Pancreas (tissue), 10 donors: ENCODE data around the gene CXADR. TPM values are rescaled to one million over a fixed set of nuclear protein-coding genes. Genes with fewer than 3 reads are reported as not detected.

Experiments
- ATAC-seq, 4 donors: fragments of 200-7000 bp; cut with Tn5 transposase; one replicate each; pipeline versions ENCODE4 v1.8.0 to v1.9.1; 2020; ENCODE audit warnings: mild to moderate bottlenecking in 4 of 4, moderate library complexity in 4 of 4
- DNase-seq, 6 donors: peaks; one replicate each; pipeline ENCODE4 v3.0.0-alpha.2; 2020
- FAIRE-seq: peaks from 2 replicates; lab custom pipeline; 2012; peaks lifted over from hg19 to GRCh38; lab: Jason Lieb, UNC
- H3K27ac ChIP-seq, 4 donors: fragments of 200-600 bp; sonication (generic); 1 replicate in 3 of 4; 2 replicates in 1 of 4; pipeline versions ENCODE4 v1.5.0 to v1.8.0; 2020
- H3K27me3 ChIP-seq, 4 donors: fragments of 200-600 bp; one replicate each; pipeline ENCODE4 v1.8.0; 2021
- H3K36me3 ChIP-seq, 3 donors: fragments of 200-600 bp; sonication (generic) in 1 of 3; one replicate each; pipeline versions ENCODE4 v1.5.0 to v1.8.0; 2020 to 2021
- H3K4me1 ChIP-seq, 3 donors: fragments of 200-600 bp; one replicate each; pipeline ENCODE4 v1.8.0; 2021
- H3K4me3 ChIP-seq, 4 donors: fragments of 200-600 bp; sonication (generic) in 2 of 4; one replicate each; pipeline versions ENCODE4 v1.5.0 to v1.8.0; 2020 to 2021
- H3K9me3 ChIP-seq, 4 donors: fragments of 200-600 bp; one replicate each; pipeline ENCODE4 v1.8.0; 2021
- CTCF ChIP-seq, 4 donors: fragments of 200-600 bp; sonication (generic) in 3 of 4; IDR thresholded peaks; one replicate each; pipeline versions ENCODE4 v1.5.0 to v1.8.0; 2021; ENCODE audit warnings: antibody characterized with exemption in 4 of 4
- WGBS, 2 donors: extraction: QIAGEN DNeasy Blood & Tissue Kit; methylation state at CpG; one replicate each; pipeline ENCODE4 v1.1.7; 2013; 5-methylcytosine and 5-hydroxymethylcytosine counted together
- intact Hi-C, 3 donors: fragments of 100-400 bp; cut with DNase I; formaldehyde crosslinking; loops; one replicate each; pipeline versions ENCODE4 v1.11.1 to v1.14.2; 2022
- polyA plus RNA-seq, 2 donors: library from polyadenylated mRNA; stranded (reverse); fragments of 200-250 nt; gene quantifications; one replicate each; pipeline ENCODE4 v1.2.3, GENCODE V29; 2013
- total RNA-seq, 6 donors: library from RNA; stranded (reverse); fragmentation: NEBNext Ultra II Directional in 4 of 6; extraction: Animal tissue kit (Norgen Biotek cat#: 25700) in 4 of 6; gene quantifications; one replicate each; pipeline versions ENCODE4 v1.2.1 to v1.2.4, GENCODE V29; 2021 to 2023
- donor health status: healthy with polysubstance abuse.
- donor health status: DM: no; HTN: no; CAD: no; lungs with moderate emphysema.
- donor health status: DM: no; HTN: no; CAD: no.
- donor health status: control.
- donor health status: control.
- donor health status: Bipolar disorder and iron deficiency.
- donor health status: DM: yes; HTN: yes; CAD: no.
- donor health status: DM: no; HTN: no; CAD: no.
- donor health status: DM: no; HTN: no; CAD: no.
- donor health status: DM: yes; HTN: yes; CAD: no.

The CXADR gene
- total and polyA plus RNA-seq, 8 donors: 5.1 to 24.8 (median 15.1) TPM

- Histone ChIP-seq H3K4me1 (peaks cover 5% of the 10 kb centered on the region in 3 donors), H3K4me3 (peak within 1 kb of the TSS; percentile 49 to 81 (median 64)), H3K27ac (peak within 1 kb of the TSS; percentile 50 to 88 (median 70)), H3K9me3 (no peaks in the 10 kb centered on the region), H3K36me3 (no peaks in the 10 kb centered on the region), H3K27me3 (no peaks in the 10 kb centered on the region)
- ATAC-seq (peak; percentile 89 to 92 (median 91)), DNase-seq (peak; percentile 76 to 91 (median 84)), FAIRE-seq (no peak)
- intact Hi-C loops: no loop called here
- 1% methylated on average over 71 to 102 of the region's 102 CpGs for WGBS, 2 donors
- TF ChIP-seq CTCF (IDR thresholded peaks at IDR 0.05): no peak
These were observed 99.9 kb downstream of the CXADR start, which contains the start of gene BTG3 for GRCh38 chr21:17612565-17613241. TSS of gene BTG3 (minus strand) at chr21:17612901. CDS start at chr21:17609144, 3,757 bp downstream.

GRCh38 chr21:17613242-17613676 lies 100.4 kb downstream of the CXADR start:
- Histone ChIP-seq H3K9me3 (no peaks in the 10 kb centered on the region), H3K27me3 (no peaks in the 10 kb centered on the region), H3K27ac (peak overlapping the region; percentile 50 to 88 (median 70)), H3K36me3 (no peaks in the 10 kb centered on the region), H3K4me3 (peak overlapping the region; percentile 49 to 81 (median 64)), H3K4me1 (peaks cover 5% of the 10 kb centered on the region in 3 donors)
- FAIRE-seq (no peak), ATAC-seq (peak in 3 of 4 donors; percentile 5 to 14 (median 10)), DNase-seq (peak; percentile 12 to 61 (median 36))
- 28 to 34% methylated on average over 16 of the region's 16 CpGs for WGBS, 2 donors
- no peak for TF ChIP-seq CTCF (IDR thresholded peaks at IDR 0.05)
- intact Hi-C loops: no loop called here

- FAIRE-seq (no peak), DNase-seq (no peak), ATAC-seq (no peak)
- Histone ChIP-seq H3K4me3 (no peak overlapping the region), H3K27ac (no peak overlapping the region), H3K36me3 (no peaks in the 10 kb centered on the region), H3K27me3 (no peaks in the 10 kb centered on the region), H3K4me1 (no peaks in the 10 kb centered on the region), H3K9me3 (no peaks in the 10 kb centered on the region)
- intact Hi-C loops: no loop called here
- WGBS, 2 donors: 90 to 98% methylated on average over 1 of the region's 1 CpG
- TF ChIP-seq CTCF (IDR thresholded peaks at IDR 0.05): no peak
These were observed 104.0 kb downstream of the CXADR start for GRCh38 chr21:17616831-17617230.

GRCh38 chr21:17622018-17622417 lies 109.2 kb downstream of the CXADR start:
- 72 to 76% methylated on average over 2 of the region's 2 CpGs for WGBS, 2 donors
- DNase-seq (no peak), FAIRE-seq (no peak), ATAC-seq (no peak)
- no peaks in the 10 kb centered on the region for H3K27me3 ChIP-seq
- TF ChIP-seq CTCF (IDR thresholded peaks at IDR 0.05): no peak
- intact Hi-C loops: no loop called here
- no peak overlapping the region for H3K27ac ChIP-seq
- H3K36me3 ChIP-seq: no peaks in the 10 kb centered on the region
- no peaks in the 10 kb centered on the region for H3K9me3 ChIP-seq
- no peaks in the 10 kb centered on the region for H3K4me1 ChIP-seq
- no peak overlapping the region for H3K4me3 ChIP-seq

GRCh38 chr21:17631195-17631594 lies 118.4 kb downstream of the CXADR start:
- no peak for ATAC-seq
- FAIRE-seq: no peak
- Histone ChIP-seq H3K27me3 (no peaks in the 10 kb centered on the region), H3K27ac (no peak overlapping the region), H3K9me3 (no peaks in the 10 kb centered on the region), H3K36me3 (no peaks in the 10 kb centered on the region), H3K4me3 (no peak overlapping the region), H3K4me1 (no peaks in the 10 kb centered on the region)
- no peak for TF ChIP-seq CTCF (IDR thresholded peaks at IDR 0.05)
- no peak for DNase-seq
- WGBS, 2 donors: 58 to 66% methylated on average over 4 of the region's 4 CpGs
- intact Hi-C loops: no loop called here
